Activated CD8-positive, alpha-beta memory T cell treated with anti-CD3 and anti-CD28 coated beads, Interleukin-2, amount 50 U/mL, for 48 hours (primary cell): ENCODE measurements around the gene C3orf20.
"Not testable (repeated sequence)": the region's sequence is repeated elsewhere in the genome, so short reads cannot be mapped to it uniquely, and the experiment has no call there.

Source experiments
- DNase-seq: peaks from one replicate; pipeline ENCODE4 v3.0.0-alpha.2; 2020

The C3orf20 gene

GRCh38 chr3:14801668-14802380, 126.9 kb downstream of the C3orf20 start:
- no peak for DNase-seq

GRCh38 chr3:14802381-14802731, 127.4 kb downstream of the C3orf20 start:
- DNase-seq, result no peak

DNA sequence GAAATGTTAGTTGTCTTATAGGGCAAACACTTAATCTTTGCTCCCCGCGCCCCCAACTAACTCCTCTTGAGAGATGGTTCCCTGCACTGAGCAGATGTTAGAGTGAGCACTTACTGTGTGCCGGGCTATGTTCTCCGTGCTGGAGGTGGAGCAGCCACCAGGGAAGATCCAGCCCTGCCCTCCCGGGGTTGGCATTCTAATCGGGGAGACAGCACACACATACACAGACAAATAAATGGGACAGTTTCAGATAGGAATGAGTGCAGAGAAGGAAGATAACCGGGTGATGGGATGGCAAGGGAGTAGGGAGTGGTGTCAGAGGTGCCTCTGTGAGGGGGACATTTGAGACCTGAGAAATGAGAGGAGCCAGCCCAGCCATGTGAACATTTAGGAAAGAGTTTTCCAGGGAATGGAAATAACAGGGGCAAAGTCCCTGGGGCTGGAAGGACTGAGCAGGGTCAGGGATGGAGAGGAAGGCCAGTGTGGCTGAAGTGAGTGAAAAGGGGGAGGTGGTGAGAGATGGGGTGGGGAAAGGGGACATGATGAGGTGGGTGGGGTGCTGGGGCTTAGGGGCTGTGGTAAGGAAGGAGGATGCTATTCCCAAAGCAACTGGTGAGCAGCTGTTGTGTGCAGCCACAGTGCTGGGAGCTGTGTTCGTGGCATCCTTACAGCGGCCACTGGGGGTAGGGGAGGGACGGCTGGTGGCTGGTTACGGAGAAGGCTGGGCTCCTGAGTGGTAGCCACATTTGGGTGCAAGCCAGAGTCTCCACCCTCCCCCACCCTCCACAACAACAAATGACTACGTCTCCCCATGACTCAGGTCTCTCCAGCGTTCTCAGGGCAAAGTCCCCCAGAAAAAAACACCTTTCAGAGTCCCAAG, 128.4 kb downstream of the C3orf20 start:
- no peak for DNase-seq

DNA sequence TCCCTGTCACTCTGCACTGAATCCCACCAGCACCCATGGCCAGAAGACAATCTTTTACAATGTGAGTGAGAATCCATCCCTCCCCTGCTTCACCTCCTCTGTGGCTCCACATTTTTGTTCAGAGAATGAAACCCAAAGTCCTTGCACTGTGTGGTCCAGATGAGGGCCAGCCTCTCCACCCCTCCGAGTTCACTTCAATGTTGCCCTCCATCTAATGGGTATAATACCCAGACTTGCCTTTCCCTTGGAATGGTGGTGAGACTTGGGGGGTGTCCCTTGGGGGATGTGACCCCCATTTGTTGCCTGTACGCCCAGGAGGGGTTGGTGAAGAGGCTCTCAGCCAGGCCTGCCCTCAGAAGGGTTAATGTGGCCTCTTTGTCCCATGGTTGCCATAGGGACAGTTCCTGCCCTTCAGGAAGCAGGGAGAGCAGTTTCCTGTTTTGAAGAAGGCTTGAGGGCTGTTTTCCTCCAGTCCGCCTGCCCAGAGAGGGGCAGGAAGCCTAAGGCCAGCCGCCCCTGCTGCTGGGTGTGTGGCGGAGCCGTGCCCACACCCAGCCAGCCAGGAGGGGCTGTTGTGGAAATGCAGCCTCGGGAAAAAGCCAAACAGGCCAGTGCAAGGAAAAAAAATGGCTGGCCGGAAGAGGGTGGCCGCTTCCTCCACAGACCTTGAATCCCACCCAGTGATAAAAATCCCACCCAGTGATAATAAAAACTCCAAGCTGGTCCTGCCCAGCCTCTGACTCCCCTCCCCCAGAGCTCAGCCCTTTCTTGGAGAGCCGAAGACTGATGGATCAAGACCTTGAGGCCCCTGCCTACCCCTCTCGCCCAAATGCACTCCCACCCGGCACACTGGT, 129.3 kb downstream of the C3orf20 start:
- no peak for DNase-seq

DNA sequence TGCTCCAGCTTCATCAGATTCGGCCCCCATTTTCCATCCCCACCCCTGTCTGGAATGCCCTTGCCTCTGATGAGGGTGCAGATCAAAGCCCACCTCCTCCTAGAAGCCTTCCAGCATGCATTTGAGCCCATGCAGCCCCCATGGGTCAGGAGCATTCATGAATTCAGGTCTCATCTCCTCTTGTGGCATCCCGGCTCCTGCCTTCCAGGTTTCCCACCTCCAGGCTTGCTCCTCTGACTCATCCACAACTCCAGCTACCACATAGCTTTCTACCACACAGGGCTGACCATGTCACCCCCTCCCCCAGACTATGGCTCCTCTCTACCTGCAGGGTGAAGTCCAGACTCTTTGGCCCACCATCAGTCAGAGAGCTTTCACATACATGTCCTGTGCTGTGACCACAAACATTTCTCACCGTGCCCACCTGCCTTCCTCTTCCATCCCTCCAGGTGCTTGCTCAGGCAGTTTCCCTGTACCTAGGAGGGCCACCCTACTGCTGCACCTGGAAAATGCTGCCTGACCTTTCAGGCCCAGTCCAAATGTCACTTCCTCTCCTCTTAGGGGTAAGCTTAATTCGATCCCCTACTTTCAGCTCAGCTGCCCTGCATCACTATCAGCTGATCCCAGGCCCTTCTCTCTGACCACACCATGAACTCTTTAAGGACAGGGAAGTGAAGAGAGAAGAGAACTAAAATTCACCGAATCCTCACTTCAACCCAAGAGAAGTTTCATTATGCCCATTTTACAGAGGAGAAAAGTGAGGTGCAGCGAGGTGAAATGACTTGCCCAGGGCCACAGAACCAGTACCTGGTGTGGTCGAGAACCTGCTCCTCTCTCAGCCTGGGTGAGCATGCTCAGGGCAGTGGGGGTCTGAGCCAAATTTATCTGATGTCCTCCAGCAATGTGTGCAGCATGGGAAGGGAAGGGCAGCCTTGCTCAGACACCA, 130.2 kb downstream of the C3orf20 start:
- DNase-seq, result no peak

GRCh38 chr3:14805961-14806537, 131.1 kb downstream of the C3orf20 start:
- DNase-seq, result no peak

GRCh38 chr3:14806641-14807263, 131.8 kb downstream of the C3orf20 start:
- no peak for DNase-seq

DNA sequence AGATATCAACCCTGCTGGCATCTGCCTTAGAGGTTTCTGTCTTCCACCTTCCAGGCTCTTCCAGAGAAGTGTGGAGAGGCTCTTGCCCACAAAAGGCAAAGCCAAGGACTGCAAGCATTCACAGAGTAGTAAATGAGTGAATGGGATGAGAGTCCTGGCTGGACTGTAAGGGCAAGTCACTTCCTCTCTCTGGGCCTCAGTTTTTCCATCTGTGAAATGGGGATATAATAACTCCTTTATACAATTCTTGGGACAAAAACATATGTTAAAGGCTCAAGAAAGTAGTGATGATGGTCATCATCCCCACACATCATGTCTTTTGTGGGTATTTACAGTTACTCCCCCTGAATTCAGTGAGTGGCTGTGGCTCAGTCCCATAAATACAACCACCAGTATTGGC, 133.1 kb downstream of the C3orf20 start:
- DNase-seq, result no peak

GRCh38 chr3:14808502-14809266, 133.7 kb downstream of the C3orf20 start:
- DNase-seq, result no peak

DNA sequence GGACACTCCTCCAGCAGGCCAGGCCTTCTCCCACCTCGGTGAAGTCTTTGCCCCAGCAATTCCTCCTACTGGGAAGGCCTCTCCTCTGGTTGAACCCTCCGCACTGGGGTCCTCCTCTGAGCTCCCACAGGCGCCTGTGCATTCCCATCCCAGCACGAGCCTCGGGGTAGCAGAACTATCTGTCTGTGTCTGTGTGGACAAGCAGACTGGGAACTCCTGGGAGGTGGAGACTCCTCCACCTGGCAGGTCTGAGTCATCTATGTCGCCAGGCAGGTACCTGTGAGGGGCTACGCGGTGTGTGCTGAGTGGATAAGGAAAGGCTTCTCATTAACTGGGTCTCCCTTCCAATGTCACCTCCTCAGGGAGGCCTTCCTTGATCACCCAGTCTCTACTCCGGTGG, 134.7 kb downstream of the C3orf20 start:
- not testable (repeated sequence) for DNase-seq

GRCh38 chr3:14810070-14810791, 135.3 kb downstream of the C3orf20 start:
- no peak for DNase-seq

GRCh38 chr3:14810801-14811661, 136.1 kb downstream of the C3orf20 start:
- DNase-seq, result no peak

DNA sequence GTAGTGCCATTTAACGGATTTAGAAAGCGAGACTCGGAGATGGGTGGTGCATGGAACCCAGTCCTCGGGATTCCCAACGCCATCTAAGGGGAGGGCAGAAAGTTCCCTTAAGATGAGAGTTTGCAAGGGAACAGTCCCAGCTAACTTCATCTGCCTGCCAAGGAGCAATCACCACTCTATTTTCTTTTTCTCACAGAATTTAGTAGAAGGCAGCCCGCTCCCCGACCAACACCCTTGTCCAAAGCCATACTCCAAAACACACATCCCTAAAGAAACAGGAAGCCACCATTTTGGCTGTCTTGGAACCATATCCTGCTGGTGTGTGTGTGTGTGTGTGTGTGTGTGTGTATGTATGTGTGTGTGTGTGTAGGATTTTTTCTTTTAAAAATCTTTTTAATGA, 136.7 kb downstream of the C3orf20 start:
- no peak for DNase-seq

GRCh38 chr3:14812196-14812790, 137.4 kb downstream of the C3orf20 start:
- no peak for DNase-seq

DNA sequence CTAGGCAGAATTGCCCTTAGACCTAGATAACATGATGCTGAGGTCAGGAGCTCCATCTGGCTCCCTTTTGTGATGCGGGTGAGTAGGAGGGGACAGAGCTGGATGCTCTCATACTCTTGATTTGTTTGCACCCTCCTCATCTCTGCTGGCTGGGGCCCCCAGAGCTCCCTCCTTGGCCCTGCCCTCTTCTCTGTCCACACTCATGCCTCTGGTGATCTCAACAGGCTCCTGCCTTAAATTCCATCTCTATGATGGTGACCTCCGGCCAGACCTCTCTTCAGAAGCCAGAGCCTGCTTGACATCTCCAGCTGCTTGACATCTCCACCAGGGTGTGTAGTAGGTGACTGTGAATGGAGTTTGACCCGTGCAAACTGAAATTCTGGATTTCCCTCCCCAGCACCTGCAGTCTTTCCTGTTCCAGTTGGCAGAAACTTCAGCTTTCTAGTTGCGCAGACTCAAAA, 139.5 kb downstream of the C3orf20 start:
- DNase-seq, result no peak

GRCh38 chr3:14816359-14816758, 141.4 kb downstream of the C3orf20 start:
- DNase-seq, result no peak

DNA sequence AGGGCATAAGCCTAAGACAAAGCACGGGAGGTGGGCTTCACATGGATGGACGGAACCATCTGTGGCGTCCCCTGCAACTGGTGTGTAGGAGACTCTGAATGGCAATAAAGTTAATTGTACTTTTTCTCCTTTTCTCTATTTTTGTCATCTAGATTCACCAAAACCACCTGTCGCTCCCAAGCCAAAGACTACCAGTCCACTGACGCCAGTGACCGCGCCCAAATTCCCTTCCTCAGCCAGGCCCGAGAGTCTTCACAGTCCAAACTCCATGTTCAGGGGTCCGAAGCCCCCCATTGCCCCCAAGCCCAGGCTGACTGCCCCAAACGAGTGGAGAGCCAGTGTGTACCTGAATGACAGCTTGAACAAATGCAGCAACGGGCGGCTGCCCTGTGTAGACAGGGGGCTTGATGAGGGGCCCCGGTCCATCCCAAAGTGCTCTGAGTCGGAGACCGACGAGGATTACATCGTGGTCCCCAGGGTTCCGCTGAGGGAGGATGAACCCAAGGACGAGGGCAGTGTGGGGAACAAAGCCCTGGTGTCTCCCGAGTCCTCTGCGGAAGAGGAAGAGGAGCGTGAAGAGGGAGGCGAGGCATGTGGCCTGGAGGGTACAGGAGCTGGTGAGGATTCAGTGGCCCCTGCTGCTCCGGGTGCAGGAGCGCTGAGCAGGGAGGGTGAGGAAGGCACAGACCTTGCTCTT, 144.0 kb downstream of the C3orf20 start, which contains the start of gene FGD5:
TSS of gene FGD5 (plus strand) at position 159 of the 697 bp plus-strand sequence. CDS start at position 269, 110 bp downstream.
- no peak for DNase-seq
